ENCODE measurements around the gene MIS18A. TPM values are rescaled to one million over a fixed set of nuclear protein-coding genes. Genes with fewer than 3 reads are reported as not detected.
"Not testable (repeated sequence)": the region's sequence is repeated elsewhere in the genome, so short reads cannot be mapped to it uniquely, and the experiment has no call there.

MIS18A gene
- total and polyA plus RNA-seq, 4 donors = 1.1 to 10.1 (median 2.6) TPM

GRCh38 chr21:32261929-32262328 is 16.9 kb downstream of the MIS18A start (continued):
- no peak for TF ChIP-seq REST (IDR thresholded peaks at IDR 0.05)
- no peak for TF ChIP-seq SP1 (IDR thresholded peaks at IDR 0.05)
- TF ChIP-seq ATF3 (IDR thresholded peaks at IDR 0.05) = no peak

- no peaks in the 10 kb centered on the region for H3K36me3 ChIP-seq (ENCODE audit: control insufficient read depth in 4 of 4, insufficient read depth in 3 of 4, low read depth in 1 of 4, low read length in 3 of 4)
- no peaks in the 10 kb centered on the region for H3K27me3 ChIP-seq (ENCODE audit: control insufficient read depth in 4 of 4, insufficient read depth in 4 of 4, low read length in 3 of 4)
- 86% methylated on average over 2 of the region's 2 CpGs for WGBS
- no peak for DNase-seq (ENCODE audit: low spot score)
- no peak overlapping the region for H3K4me3 ChIP-seq (ENCODE audit: low read depth in 1 of 3, low read length in 3 of 3)
- H3K4me1 ChIP-seq (ENCODE audit: control insufficient read depth in 4 of 4, insufficient read depth in 4 of 4, low read length in 3 of 4) = no peaks in the 10 kb centered on the region
- H3K9me3 ChIP-seq (ENCODE audit: control insufficient read depth in 4 of 4, low read length in 3 of 4) = no peaks in the 10 kb centered on the region
- H3K27ac ChIP-seq (ENCODE audit: low read depth in 1 of 2, low read length in 2 of 2) = no peak overlapping the region
- H3K9ac ChIP-seq (ENCODE audit: low read depth in 1 of 2, low read length in 2 of 2) = no peak overlapping the region
- TF ChIP-seq RAD21 (IDR thresholded peaks at IDR 0.05) (no peak), FOXA1 (IDR thresholded peaks at IDR 0.05) (no peak), GABPA (IDR thresholded peaks at IDR 0.05 in 1 of 2, conservative IDR thresholded peaks at IDR 0.05 in 1 of 2) (no peak), NR2F2 (IDR thresholded peaks at IDR 0.05) (no peak), YY1 (IDR thresholded peaks at IDR 0.05) (no peak), EGR1 (IDR thresholded peaks at IDR 0.05; ENCODE audit: low read depth in 2 of 2) (no peak), RXRA (IDR thresholded peaks at IDR 0.05) (no peak), ZBTB33 (IDR thresholded peaks at IDR 0.05) (no peak), SP1 (IDR thresholded peaks at IDR 0.05) (no peak), FOXA2 (IDR thresholded peaks at IDR 0.05) (no peak), CTCF (IDR thresholded peaks at IDR 0.05; ENCODE audit: low read depth, low read length, missing input control) (no peak), HNF4A (conservative IDR thresholded peaks at IDR 0.05) (no peak), ATF3 (IDR thresholded peaks at IDR 0.05) (no peak), MAX (IDR thresholded peaks at IDR 0.05) (no peak), REST (IDR thresholded peaks at IDR 0.05) (no peak), TAF1 (conservative IDR thresholded peaks at IDR 0.05) (no peak)
These were observed 18.7 kb downstream of the MIS18A start for GRCh38 chr21:32260130-32260529.

GRCh38 chr21:32258786-32259048 is 20.1 kb downstream of the MIS18A start:
- not testable (repeated sequence) for H3K4me1 ChIP-seq (ENCODE audit: control insufficient read depth in 4 of 4, insufficient read depth in 4 of 4, low read length in 3 of 4); H3K4me3 ChIP-seq (ENCODE audit: low read depth in 1 of 3, low read length in 3 of 3); H3K27ac ChIP-seq (ENCODE audit: low read depth in 1 of 2, low read length in 2 of 2); H3K27me3 ChIP-seq (ENCODE audit: control insufficient read depth in 4 of 4, insufficient read depth in 4 of 4, low read length in 3 of 4); H3K36me3 ChIP-seq (ENCODE audit: control insufficient read depth in 4 of 4, insufficient read depth in 3 of 4, low read depth in 1 of 4, low read length in 3 of 4); H3K9ac ChIP-seq (ENCODE audit: low read depth in 1 of 2, low read length in 2 of 2); DNase-seq (ENCODE audit: low spot score); H3K9me3 ChIP-seq (ENCODE audit: control insufficient read depth in 4 of 4, low read length in 3 of 4)
- 89% methylated on average over 5 of the region's 5 CpGs for WGBS

All from liver (tissue), 9 donors.